Muscle layer of duodenum (tissue), 2 donors: ENCODE measurements around the gene C3orf20.

Experiments
- H3K27ac ChIP-seq: one replicate; pipeline ENCODE4 v1.7.0; 2013; ENCODE audit warnings: mild to moderate bottlenecking, low read length
- H3K27me3 ChIP-seq: one replicate; pipeline ENCODE4 v1.7.0; 2013; ENCODE audit warnings: low read depth, mild to moderate bottlenecking, control low read depth, low read length
- H3K36me3 ChIP-seq, 2 donors: one replicate each; pipeline ENCODE4 v1.7.0; 2013; ENCODE audit warnings: low read length in 2 of 2, control low read depth in 1 of 2, mild to moderate bottlenecking in 1 of 2; ENCODE audit not compliant: insufficient read depth in 2 of 2, control insufficient read depth in 1 of 2
- H3K4me1 ChIP-seq, 2 donors: one replicate each; pipeline ENCODE4 v1.7.0; 2013; ENCODE audit warnings: low read length in 2 of 2, mild to moderate bottlenecking in 2 of 2, control low read depth in 1 of 2, moderate library complexity in 1 of 2; ENCODE audit not compliant: insufficient read depth in 2 of 2, control insufficient read depth in 1 of 2
- H3K4me3 ChIP-seq, 2 donors: one replicate each; pipeline ENCODE4 v1.7.0; 2013; ENCODE audit warnings: low read length in 2 of 2, low read depth in 1 of 2, mild to moderate bottlenecking in 1 of 2
- H3K9me3 ChIP-seq, 2 donors: one replicate each; pipeline ENCODE4 v1.7.0; 2013; ENCODE audit warnings: low read length in 2 of 2, control low read depth in 1 of 2, mild to moderate bottlenecking in 1 of 2; ENCODE audit not compliant: control insufficient read depth in 1 of 2
- donor health status: healthy.

C3orf20 gene

GRCh38 chr3:14769544-14770325, 94.8 kb downstream of the C3orf20 start:
- no peak overlapping the region for H3K27ac ChIP-seq
- no peaks in the 10 kb centered on the region for H3K4me1 ChIP-seq
- H3K36me3 ChIP-seq: no peaks in the 10 kb centered on the region
- H3K4me3 ChIP-seq: no peak overlapping the region
- no peaks in the 10 kb centered on the region for H3K27me3 ChIP-seq
- no peaks in the 10 kb centered on the region for H3K9me3 ChIP-seq

- Histone ChIP-seq H3K27ac (no peak overlapping the region), H3K27me3 (no peaks in the 10 kb centered on the region), H3K9me3 (no peaks in the 10 kb centered on the region), H3K4me3 (no peak overlapping the region), H3K36me3 (no peaks in the 10 kb centered on the region), H3K4me1 (no peaks in the 10 kb centered on the region)
Measured at GRCh38 chr3:14770591-14770990, 95.7 kb downstream of the C3orf20 start.

- no peaks in the 10 kb centered on the region for H3K9me3 ChIP-seq
- H3K27me3 ChIP-seq: no peaks in the 10 kb centered on the region
- no peak overlapping the region for H3K27ac ChIP-seq
- H3K4me3 ChIP-seq: no peak overlapping the region
- H3K4me1 ChIP-seq: no peaks in the 10 kb centered on the region
- no peaks in the 10 kb centered on the region for H3K36me3 ChIP-seq
Measured at GRCh38 chr3:14771593-14772497, 96.9 kb downstream of the C3orf20 start.

GRCh38 chr3:14772533-14773138, 97.7 kb downstream of the C3orf20 start:
- H3K9me3 ChIP-seq: no peaks in the 10 kb centered on the region
- no peaks in the 10 kb centered on the region for H3K36me3 ChIP-seq
- H3K4me1 ChIP-seq: no peaks in the 10 kb centered on the region
- no peaks in the 10 kb centered on the region for H3K27me3 ChIP-seq
- no peak overlapping the region for H3K27ac ChIP-seq
- no peak overlapping the region for H3K4me3 ChIP-seq

GRCh38 chr3:14773281-14773680, 98.3 kb downstream of the C3orf20 start:
- no peak overlapping the region for H3K4me3 ChIP-seq
- no peaks in the 10 kb centered on the region for H3K27me3 ChIP-seq
- no peaks in the 10 kb centered on the region for H3K36me3 ChIP-seq
- H3K9me3 ChIP-seq: no peaks in the 10 kb centered on the region
- H3K4me1 ChIP-seq: no peaks in the 10 kb centered on the region
- no peak overlapping the region for H3K27ac ChIP-seq

GRCh38 chr3:14773691-14774128, 98.8 kb downstream of the C3orf20 start:
- Histone ChIP-seq H3K4me3 (no peak overlapping the region), H3K36me3 (no peaks in the 10 kb centered on the region), H3K4me1 (no peaks in the 10 kb centered on the region), H3K27me3 (no peaks in the 10 kb centered on the region), H3K9me3 (no peaks in the 10 kb centered on the region), H3K27ac (no peak overlapping the region)

GRCh38 chr3:14774431-14774830, 99.5 kb downstream of the C3orf20 start:
- no peak overlapping the region for H3K4me3 ChIP-seq
- no peak overlapping the region for H3K27ac ChIP-seq
- H3K9me3 ChIP-seq: no peaks in the 10 kb centered on the region
- no peaks in the 10 kb centered on the region for H3K36me3 ChIP-seq
- H3K27me3 ChIP-seq: no peaks in the 10 kb centered on the region
- H3K4me1 ChIP-seq: no peaks in the 10 kb centered on the region

- Histone ChIP-seq H3K27me3 (no peaks in the 10 kb centered on the region), H3K36me3 (no peaks in the 10 kb centered on the region), H3K4me3 (no peak overlapping the region), H3K27ac (no peak overlapping the region), H3K4me1 (no peaks in the 10 kb centered on the region), H3K9me3 (no peaks in the 10 kb centered on the region)
Measured at GRCh38 chr3:14775011-14775410, 100.1 kb downstream of the C3orf20 start.

- H3K4me1 ChIP-seq: no peaks in the 10 kb centered on the region
- no peaks in the 10 kb centered on the region for H3K27me3 ChIP-seq
- no peaks in the 10 kb centered on the region for H3K36me3 ChIP-seq
- no peaks in the 10 kb centered on the region for H3K9me3 ChIP-seq
- H3K27ac ChIP-seq: no peak overlapping the region
- H3K4me3 ChIP-seq: no peak overlapping the region
Measured at GRCh38 chr3:14775563-14775962, 100.6 kb downstream of the C3orf20 start.

- no peaks in the 10 kb centered on the region for H3K36me3 ChIP-seq
- H3K4me1 ChIP-seq: no peaks in the 10 kb centered on the region
- no peak overlapping the region for H3K27ac ChIP-seq
- no peaks in the 10 kb centered on the region for H3K9me3 ChIP-seq
- no peak overlapping the region for H3K4me3 ChIP-seq
- no peaks in the 10 kb centered on the region for H3K27me3 ChIP-seq
Measured at GRCh38 chr3:14779069-14779685, 104.2 kb downstream of the C3orf20 start.
